HG02938 (cell line): ENCODE data around the gene DNAJA3.
"Not testable (repeated sequence)": the region's sequence is repeated elsewhere in the genome, so short reads cannot be mapped to it uniquely, and the experiment has no call there.

Source experiments
- ATAC-seq: cut with Tn5 transposase; IDR thresholded peaks from one replicate; pipeline ENCODE4 v1.9.1; 2021; ENCODE audit warnings: mild to moderate bottlenecking, moderate library complexity; ENCODE audit not compliant: unreplicated experiment

The DNAJA3 gene

DNA sequence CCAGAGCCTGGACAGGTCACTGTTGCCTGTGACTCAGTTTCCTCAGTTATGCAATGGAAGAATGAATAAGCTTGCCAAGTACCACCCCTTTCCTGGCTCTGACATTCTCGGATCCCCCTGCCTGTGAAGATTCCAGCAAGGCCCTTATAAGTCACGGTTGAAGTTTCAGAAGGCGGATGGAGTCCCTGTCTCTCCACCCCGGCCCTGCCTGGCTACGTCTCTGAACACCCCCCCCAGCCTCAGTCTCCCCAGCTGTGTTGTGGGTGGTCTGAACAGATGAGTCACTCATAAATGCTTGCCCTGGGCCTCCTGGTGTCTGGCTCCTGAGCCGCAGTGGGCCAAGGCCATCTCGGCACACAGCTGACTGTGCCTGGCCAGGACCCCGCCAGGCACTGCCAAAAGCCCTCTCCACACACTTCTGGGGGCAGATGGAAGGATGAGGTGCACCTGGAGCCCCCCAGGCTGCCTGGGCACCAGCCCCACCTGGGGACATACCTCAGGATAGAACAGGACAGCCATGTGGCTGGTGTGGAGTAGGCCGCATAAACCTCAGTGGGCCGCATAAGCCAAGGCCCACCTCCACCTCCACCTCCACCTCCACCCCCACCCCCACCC lies 38.6 kb upstream of the DNAJA3 start:
- ATAC-seq = no peak

DNA sequence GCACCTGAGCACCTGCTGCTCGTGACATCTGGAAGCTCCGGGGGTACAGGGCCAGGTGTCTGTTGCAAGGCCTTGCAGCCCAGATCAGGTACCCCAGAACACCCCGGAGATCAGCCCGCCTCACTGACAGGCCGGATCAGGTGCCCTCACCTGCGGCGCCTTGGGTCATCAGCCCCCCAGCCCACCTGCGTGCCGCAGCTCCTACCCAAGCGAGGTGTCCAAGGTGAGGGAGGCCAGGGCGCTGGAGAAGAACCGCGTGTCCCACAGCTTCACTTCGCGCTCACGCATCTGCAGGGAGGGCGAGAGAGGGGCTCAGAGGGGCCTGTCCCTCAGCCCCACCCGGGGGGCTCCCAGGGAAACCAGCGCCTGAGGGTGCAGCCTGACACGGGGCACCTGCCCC lies 37.9 kb upstream of the DNAJA3 start:
- ATAC-seq = no peak

DNA sequence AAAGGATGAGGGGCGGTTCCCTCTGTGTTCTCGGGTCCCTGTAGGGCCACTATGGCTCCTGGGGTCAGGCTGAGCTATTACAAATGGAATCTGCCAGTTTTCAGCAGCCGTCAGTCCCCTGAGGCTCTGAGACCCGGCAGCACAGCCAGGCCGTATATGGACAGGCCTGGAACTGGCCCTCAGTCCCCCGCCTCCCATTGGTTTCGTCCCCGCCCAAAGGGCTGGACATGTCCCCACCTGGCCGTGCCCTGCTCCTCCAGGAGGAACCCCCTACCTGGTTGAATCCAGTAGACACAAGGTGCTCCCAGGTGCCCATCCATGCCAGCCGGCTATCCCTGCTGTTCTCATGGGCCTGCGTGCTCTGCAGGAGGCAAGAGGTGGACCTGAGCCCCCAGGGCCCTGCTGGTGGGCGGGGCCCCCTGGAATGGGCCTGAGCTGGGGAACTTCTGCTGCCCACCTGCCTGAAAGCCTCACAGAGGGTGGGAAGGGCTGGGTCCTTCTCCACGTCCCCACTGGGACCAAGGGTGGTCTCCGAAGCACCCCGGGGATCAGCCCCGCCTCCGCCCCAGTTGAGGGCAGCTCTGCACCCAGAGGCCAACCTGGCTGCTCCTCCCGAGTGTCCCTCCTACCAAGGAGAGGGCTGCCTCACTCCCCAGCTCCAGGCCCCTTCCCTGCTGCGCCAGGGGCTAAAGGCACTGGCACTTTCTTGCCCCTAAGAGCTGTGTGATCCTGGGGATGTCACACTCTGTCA lies 37.2 kb upstream of the DNAJA3 start:
- ATAC-seq = no peak

DNA sequence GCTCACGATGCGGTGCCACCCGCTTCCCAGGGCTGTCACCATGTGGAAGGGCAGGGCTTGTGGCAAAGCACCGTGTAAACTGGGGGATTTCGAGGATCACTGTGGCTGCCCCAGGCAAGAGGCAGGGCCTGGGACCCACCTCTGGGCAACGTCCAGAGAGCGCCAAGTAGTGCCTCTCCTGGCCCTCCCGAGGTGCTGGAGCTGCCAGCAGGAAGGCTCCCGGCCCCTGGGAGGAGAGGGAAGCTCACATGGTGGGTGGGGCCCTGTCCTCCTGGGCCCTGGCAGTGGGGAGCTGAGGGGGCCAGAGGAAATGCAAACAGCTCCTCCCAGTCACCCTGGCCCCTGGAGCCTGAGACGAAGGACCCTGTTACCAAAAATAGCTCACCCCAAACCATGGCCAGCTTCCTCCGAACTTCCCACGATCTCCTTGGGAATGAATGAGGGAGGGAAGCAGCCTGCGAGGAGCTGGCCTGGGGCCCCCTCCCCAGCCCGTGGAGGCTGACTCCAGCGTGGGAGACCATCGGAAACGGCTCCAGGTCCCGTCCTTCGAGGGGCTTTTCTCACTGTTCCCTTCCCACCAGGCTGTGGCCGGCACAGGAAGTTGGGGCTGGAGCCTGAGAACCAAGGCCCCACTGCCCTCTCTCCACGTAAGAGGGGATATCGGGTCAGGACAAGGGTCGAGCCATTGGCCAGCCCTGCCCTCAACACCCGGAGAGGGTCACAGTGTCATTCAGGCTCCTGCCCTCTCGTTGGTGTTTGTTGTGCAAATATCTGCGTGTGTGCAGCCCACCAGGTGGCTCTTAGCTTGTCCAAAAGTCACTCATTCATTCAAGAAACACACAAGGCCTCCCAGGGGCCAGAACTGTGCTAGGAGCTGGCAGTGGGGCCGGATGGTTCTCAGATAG lies 36.4 kb upstream of the DNAJA3 start:
- no peak for ATAC-seq

DNA sequence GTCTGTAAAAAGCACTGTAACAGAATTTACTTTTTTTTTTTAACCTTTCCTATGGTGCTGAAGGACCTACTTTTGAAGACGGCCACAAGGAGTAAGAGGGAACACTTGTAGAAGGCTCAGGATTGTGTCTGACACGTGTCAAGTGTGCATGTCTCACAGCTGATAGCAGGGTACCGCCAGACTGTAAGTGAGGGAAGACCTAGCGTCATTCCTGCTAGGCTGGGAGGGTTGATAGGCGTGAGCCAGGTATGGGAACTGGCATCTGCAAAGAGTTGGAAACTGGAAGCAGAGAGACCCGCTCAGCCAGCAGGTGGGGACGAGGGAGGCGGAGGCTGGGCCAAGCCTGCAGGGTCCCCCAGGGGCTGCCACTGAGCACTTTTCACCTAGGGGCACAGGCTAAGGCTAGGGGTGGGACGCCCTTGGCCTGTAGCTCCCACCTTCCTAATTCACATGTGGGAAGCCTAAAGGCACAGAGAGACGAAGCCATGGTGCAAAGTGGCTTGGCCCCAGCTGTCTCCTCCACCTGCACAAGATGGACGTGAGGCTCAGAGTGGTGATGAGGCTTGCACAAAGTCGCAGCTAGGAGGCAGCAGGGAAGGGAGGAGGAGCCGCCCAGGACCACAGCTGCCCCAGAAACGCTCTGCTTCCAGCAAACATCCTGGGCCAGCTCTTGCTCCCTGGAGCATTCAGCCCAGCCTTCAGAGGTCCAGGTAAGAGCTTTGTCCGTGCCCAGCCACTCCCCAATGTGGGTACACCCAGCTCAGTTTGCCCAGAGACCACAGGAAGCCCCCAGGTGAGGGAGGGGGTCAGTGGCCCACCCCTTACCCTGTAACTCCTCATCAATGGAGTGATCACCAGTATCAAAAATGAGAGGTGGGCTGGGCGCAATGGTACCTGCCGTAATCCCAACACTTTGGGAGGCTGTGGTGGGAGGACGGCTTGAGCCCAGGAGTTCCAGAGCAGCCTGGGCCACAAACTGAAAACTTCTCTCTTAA lies 35.1 kb upstream of the DNAJA3 start:
- ATAC-seq = no peak

DNA sequence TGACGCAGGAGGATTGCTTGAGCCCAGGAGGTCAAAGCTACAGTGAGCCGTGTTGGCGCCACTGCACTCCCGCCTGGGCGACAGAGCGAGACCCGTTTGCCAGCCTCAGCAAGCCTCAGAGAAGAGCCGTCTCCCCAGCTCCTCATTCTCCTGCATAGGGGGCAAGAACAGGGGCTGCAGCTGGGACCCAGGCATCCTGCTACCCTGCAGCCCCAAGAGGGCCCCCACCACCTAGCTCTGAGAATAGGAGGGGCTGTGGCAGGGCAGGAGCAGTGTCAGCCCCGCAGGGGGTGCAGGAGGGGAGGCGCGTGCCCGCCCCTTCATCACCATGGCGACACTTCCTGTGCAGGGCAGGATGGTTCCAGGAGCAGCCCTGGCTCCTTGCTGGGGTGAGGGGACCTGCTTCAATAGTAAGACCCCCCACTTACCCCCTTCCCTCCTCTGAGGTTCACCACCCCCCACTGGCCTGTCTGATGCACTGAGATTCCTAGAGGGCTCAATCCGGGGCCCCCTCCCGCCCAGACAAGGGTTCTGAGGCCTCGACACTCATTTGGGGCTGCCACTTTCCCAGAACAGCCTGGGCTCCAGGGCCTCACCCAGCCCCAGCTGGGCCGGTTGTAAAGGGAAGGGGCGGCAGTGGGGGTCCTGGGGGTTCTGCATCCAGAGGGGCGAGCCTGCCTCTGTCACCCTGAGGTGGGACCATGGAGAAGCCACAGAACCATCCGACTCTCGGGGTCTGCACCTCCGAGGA lies 33.9 kb upstream of the DNAJA3 start:
- no peak for ATAC-seq

DNA sequence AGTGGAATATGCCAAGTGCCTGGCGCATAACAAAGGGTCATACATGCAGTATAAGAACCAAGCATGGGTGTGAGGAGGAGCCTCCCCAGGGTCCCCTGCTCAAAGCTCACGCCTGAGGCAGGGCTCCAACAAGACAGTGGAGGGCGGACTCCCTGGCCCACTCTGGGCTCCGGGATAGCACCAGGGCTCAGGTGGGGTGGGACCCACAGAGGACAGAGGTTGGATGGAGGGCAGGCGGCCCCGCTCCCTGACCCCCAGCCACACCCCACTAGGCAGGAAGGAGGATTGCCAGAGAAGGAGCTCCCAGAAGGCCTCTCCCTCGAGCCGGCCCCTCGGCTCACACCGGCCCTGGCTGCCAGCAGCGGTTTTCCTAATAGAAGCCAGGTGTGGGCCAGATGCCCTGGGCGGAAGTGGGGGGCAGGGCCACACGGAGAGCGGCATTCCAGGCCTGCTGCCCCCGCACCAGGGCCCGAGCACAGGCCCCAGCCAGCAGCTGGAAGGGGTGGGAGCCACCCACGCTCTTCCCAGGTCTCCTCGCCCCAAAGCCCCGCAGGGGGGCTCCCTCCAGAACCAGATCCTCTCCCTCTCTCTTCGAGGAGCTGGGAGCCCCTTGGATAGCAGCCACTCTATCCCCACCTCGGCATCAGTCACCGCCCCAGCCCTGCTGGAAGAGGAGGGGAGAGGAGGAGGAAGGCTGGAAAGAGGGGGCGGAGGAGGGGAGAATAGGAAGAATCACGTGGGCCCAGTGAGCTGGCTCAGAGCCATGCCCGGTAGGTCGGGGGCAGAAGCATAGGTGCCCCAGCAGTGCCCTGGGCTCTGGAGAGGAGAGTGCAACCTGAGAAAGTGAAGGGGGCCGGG lies 33.1 kb upstream of the DNAJA3 start:
- ATAC-seq = no peak

DNA sequence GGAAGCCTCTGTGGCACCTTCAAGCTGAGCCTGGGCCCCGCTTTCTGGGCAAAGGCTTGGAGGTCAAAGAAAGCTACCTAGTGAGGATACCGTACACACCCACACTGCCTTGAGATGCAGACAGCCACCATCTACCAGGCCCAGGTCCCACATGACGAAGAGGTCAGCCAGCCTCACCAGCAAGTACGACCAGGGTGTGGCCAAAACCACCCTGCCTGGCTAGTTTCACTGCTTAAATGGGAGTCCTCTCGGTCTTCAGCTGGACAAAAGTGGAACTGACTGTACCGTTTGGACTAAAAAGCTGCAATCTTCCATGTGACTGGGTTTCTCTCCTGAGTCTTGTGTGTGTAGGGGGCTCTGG lies 32.4 kb upstream of the DNAJA3 start:
- no peak for ATAC-seq

DNA sequence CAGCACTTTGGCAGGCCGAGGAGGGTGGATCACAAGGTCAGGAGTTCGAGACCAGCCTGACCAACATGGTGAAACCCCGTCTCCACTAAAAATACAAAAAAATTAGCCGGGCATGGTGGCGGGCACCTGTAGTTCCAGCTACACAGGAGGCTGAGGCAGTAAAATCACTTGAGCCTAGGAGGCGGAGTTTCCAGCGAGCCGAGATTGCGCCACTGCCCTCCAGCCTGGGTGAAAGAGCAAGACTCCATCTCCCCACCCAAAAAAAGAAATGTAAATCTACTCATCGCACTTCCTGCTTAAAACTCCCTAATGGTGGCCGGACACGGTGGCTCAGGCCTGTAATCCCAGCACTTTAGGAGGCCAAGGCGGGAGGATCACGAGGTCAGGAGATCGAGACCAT lies 31.8 kb upstream of the DNAJA3 start:
- ATAC-seq = not testable (repeated sequence)

DNA sequence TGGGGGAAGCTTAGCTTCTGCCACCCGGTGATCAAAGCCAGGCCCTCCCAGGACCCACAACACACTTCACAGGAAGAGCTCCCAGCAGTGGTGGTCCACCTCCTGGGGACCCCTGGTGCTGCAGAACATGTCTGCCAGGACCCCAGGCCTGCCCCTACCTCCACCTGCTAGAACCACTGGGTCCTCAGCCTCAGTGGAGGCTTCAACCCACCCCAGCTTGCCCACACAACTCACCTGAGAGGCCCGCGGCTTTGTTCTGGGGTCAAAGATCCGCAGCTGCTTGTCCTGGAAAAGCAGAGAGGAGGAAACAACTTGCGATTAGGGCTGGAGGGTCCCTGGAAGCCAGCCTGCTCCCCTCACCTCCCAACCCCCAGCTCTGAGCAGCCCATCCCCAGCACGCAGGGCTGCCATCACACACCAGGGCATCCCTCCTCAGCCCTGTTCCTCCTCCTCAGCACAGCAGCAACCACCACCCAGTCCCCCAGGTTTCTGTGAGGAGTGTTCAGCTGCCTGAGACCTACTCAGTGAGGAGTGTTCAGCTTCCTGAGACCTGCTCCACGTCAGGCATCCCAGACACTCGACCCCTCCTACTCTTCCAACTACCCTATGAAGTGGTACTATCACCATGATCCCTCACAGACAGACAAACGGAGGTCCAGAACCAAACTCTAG lies 30.5 kb upstream of the DNAJA3 start:
- no peak for ATAC-seq

DNA sequence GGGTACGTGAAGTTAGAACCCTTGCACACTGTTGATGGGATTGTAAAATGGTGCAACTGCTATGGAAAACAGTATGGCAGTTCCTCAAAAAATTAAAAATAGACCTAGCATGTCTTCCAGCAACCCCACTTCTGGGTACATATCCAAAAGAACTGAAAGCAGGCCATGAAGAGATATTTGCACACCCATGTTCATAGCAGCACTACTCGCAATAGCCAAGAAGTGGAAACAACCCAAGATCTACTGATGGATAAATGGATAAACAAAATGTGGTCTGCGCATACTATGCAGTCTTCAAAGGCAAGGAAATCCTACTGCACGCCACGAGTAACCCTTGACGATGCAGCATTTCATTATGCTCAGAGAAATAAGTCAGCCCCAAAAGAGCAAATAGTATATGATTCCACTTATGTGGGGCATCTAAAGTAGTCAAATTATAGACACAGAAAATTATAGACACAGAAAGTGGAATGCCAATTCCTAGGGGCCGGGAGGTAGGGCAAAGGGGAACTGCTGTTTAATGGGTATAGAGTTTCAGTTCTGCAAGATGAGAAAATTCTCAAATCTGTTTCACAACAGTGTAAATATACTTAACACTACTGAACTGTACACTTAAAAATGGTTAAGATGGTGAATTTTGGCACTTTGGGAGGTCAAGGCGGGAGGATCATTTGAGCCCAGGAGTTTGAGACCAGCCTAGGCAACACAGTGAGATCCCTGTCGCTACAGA lies 26.5 kb upstream of the DNAJA3 start:
- ATAC-seq = no peak

DNA sequence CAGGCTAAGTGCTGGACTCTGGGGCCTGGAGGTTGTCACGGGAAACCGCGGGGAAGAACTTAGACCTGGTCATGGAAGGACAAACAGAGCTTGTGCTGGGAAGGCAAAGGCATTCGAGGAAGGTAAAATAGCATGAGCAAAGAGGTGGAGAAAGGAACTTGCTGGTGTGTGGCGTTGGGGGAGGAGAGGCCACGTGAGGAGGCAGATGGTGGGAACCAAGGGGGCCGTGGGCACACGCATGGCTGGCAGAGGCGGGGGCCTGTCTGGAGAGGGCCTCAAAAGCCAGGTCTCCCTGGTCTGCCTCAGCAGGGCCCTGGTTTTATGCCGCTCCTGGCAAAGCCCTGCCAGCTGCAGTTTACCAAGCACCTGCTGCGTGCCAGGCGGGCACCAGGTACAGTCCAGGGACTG lies 24.6 kb upstream of the DNAJA3 start:
- no peak for ATAC-seq

DNA sequence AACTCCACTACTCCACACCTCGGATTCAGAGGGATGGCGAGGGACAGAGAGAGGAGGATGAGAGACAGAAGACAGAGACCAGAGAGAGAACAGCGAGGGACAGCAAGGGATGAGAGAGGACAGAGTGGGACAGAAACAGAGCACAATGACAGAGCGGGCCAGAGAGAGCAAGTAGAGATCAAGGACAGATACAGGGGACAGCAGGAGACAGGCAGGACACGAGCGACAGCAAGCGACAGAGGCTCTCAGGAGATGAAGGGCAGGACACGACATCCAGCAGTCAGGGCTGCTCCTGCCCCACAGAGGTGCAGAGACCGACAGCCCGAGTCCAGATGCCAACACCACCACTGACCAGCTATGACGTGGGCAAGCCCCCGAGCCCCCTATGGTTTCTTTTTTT lies 24.2 kb upstream of the DNAJA3 start:
- ATAC-seq = no peak

DNA sequence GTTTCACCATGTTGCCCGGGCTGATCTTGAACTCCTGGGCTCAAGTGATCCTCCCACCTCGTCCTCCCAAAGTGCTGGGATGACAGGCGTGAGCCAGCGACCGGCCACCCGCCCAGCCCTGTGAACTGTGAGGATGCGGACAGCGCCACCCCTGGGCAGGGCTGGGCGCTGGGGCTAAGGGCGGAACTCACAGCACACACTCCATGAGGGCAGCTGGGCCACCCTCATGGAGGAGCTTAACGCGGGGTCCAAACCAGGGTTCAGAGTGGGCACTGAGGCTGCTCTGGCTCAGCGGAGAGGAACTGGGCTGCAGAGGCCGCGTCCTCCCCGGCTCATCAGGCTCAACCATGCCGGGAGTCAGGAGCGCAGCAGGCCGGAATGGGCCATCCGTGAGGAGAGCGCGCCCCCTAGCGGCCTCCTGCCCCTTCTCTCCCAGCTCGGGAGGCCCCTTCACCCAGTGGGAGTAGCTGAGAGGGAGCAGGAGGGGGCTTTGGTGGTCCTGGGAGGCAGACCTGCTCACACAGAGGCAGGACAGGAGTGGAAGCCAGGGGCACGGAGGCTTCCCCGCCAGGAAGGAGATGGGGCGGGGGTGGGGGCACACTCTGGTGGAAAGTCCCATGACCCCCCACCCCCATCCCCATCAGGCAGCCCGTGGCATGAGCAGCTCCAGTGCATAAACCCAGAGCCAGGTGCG lies 23.1 kb upstream of the DNAJA3 start:
- ATAC-seq = no peak

DNA sequence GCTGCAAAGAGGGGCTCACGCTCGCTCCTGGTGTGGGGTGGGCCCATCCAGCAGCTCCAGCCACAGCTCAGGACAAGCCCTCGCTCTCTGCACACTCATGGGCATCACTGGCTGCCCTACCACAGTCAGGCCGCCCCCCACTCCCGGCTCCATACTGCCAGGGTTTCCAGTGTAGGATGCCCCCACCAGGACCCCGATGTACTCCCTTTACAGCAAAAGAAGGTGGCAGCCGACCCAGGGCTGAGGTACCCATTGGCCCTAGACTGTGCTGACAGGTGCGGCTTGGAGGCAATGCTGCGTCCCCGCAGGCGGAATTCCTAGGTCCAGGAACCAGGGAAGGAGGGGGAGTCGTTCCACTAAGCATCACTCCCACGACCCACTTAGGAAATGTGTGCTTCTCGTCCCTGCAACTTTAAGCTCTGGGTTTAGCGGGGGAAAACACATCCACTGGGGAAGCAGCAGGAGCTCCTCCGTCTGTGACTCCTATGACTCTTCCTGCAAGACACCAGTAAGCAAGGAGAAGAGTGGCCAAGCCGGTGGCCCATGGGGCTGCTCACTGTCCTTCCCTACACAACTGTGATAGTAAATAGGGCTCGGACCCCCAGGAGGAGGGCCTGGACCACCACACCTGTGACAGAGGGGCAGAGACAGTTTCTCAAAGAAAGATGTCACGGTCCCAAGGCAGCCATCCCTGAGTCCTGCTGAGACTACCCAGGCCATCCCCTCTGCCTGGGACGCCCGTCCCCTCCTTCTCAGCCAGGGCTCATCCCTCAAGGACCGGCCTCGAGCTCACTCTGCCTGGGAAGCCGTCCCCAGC lies 22.3 kb upstream of the DNAJA3 start:
- ATAC-seq = no peak

DNA sequence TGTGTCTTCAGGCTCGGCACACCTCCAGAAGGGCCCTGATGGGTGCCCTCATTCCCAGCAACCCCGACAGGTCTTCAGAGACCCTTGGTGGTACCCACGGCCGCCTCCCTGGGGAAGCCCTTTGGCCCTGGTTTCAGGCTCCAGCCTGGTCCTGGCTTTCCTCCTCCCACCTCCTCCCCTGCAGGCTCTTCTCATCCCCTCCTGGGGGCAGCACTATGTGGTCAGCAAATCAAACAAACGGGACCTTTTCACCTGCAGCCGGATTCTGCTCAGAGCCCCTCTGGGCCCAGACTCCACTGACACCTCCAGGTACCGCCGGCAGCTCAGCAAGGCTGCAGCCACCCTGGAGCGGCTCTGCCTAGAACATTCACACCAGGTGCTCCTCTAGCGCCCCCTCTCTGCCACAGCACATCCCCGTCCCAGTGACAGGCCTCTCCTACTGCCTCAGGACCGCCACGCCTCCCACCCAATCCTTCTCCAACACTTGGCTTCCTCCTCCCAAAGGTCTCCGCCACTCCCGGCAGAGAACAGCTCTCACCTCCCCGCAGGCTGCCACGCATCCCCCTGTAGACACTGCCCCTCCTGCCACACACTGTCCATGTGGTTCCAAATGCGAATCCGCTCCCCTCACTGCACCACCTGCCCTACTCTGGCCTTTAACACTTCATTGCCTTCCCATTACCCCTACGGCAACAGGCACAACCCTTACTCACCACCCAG lies 21.3 kb upstream of the DNAJA3 start:
- no peak for ATAC-seq
